ENCODE data around the gene LBH. TPM values are rescaled to one million over a fixed set of nuclear protein-coding genes. Genes with fewer than 3 reads are reported as not detected.

Gene LBH
- total RNA-seq, 1 donor from 2014 or later, result 16.7 TPM

DNA sequence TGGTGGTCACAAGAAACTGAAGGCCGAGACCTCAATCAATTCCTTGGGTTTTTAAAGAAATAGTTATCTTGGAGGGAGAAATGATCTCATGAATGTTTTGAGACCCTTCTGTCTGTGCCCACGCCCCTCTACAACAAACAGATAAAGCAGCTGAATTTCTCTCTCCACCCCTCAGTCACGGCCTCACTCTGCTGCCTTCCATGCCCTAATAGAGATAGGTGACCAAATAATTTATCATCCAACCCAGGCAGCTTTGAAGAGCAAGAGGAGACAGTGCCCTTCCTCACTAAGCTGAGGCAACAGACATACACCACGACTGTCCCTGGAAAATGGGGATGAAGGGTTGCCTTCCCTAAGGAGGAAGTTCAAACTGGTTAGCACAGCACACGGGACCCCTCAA, 71.2 kb downstream of the LBH start:
- no peak for TF ChIP-seq CTCF (conservative IDR thresholded peaks at IDR 0.05)
- Mint-ChIP-seq H3K27me3 (ENCODE audit: low read depth) (no peaks in the 10 kb centered on the region), H3K4me3 (no peak overlapping the region)

DNA sequence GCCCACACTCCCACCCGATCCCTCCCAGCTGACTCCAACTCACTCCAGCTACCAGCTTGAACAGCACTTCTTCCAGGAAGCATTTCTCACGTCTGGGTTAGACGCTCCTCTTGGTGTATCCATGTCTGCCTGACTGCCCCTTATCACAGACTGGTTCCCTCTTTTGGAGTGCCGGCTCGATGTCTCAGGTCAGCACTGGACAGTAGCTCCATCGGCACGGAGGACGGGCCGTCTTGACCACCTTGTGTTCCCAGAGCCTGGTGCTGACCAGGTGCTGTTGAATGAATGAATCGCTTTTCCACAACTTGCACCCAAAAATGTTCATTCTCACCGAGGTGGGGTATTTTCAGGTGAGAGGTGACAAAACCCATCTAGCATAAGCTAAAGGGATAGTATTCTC, 71.8 kb downstream of the LBH start:
- peaks cover 7% of the 10 kb centered on the region for H3K4me1 Mint-ChIP-seq
- TF ChIP-seq CTCF (conservative IDR thresholded peaks at IDR 0.05), result no peak
- no peak for DNase-seq (ENCODE audit: low read depth, low spot score)
- H3K27ac Mint-ChIP-seq (ENCODE audit: unreplicated experiment), result peak overlapping the region; percentile 27
- no peaks in the 10 kb centered on the region for H3K9me3 Mint-ChIP-seq
- no peak overlapping the region for H3K4me3 Mint-ChIP-seq
- H3K36me3 Mint-ChIP-seq (ENCODE audit: low read depth), result no peaks in the 10 kb centered on the region
- no peaks in the 10 kb centered on the region for H3K27me3 Mint-ChIP-seq (ENCODE audit: low read depth)

More for the DNA sequence above, 71.2 kb downstream of the LBH start:
- H3K36me3 Mint-ChIP-seq (ENCODE audit: low read depth), result no peaks in the 10 kb centered on the region
- no peak for DNase-seq (ENCODE audit: low read depth, low spot score)
- H3K9me3 Mint-ChIP-seq, result no peaks in the 10 kb centered on the region
- peak overlapping the region; percentile 27 for H3K27ac Mint-ChIP-seq (ENCODE audit: unreplicated experiment)
- H3K4me1 Mint-ChIP-seq, result peaks cover 7% of the 10 kb centered on the region

GRCh38 chr2:30305235-30305634, 73.9 kb downstream of the LBH start:
- Mint-ChIP-seq H3K36me3 (ENCODE audit: low read depth) (no peaks in the 10 kb centered on the region), H3K27ac (ENCODE audit: unreplicated experiment) (no peak overlapping the region), H3K27me3 (ENCODE audit: low read depth) (no peaks in the 10 kb centered on the region), H3K4me1 (peaks cover 7% of the 10 kb centered on the region), H3K9me3 (no peaks in the 10 kb centered on the region), H3K4me3 (no peak overlapping the region)
- no peak for TF ChIP-seq CTCF (conservative IDR thresholded peaks at IDR 0.05)
- DNase-seq (ENCODE audit: low read depth, low spot score), result no peak

DNA sequence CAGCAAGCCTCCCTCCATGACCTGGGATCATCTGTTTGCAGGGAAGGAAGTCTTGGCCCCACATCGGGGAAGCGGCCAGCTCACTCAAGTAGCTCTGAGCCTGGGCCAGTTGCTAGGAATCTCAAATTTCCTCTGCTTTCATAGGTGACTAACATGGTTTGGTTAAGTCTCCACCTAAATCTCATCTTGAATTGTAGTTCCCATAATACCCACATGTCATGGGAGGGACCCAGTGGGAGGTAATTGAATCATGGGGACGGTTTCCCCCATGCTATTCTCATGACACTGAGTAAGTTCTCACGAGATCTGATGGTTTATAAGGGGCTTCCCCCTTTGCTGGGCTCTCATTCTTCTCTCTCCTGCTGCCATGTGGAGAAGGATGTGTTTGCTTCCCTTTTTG, 75.2 kb downstream of the LBH start:
- no peaks in the 10 kb centered on the region for H3K36me3 Mint-ChIP-seq (ENCODE audit: low read depth)
- no peaks in the 10 kb centered on the region for H3K4me1 Mint-ChIP-seq
- H3K27ac Mint-ChIP-seq (ENCODE audit: unreplicated experiment), result no peak overlapping the region
- H3K4me3 Mint-ChIP-seq, result no peak overlapping the region
- no peak for TF ChIP-seq CTCF (conservative IDR thresholded peaks at IDR 0.05)
- DNase-seq (ENCODE audit: low read depth, low spot score), result no peak
- H3K27me3 Mint-ChIP-seq (ENCODE audit: low read depth), result no peaks in the 10 kb centered on the region
- H3K9me3 Mint-ChIP-seq, result no peaks in the 10 kb centered on the region

DNA sequence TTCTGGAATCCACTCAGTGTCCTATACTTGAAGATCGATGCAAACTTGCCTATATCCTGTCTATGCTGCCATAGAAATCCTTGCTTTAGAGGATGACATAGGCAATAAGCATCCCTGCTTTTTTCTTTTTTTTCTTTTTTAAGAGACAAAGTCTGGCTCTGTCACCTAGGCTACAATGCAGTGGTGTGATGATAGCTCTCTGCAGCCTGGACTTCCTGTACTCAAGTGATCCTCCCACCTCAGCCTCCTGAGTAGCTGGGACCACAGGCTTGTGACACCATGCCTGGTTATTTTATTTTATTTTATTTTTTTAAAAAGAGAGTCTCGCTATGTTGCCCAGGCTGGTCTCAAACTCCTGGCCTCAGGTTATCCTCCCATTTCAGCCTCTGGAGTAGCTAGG, 76.9 kb downstream of the LBH start:
- no peak overlapping the region for H3K4me3 Mint-ChIP-seq
- no peaks in the 10 kb centered on the region for H3K9me3 Mint-ChIP-seq
- no peaks in the 10 kb centered on the region for H3K4me1 Mint-ChIP-seq
- no peaks in the 10 kb centered on the region for H3K27me3 Mint-ChIP-seq (ENCODE audit: low read depth)
- TF ChIP-seq CTCF (conservative IDR thresholded peaks at IDR 0.05), result no peak
- no peaks in the 10 kb centered on the region for H3K36me3 Mint-ChIP-seq (ENCODE audit: low read depth)
- no peak overlapping the region for H3K27ac Mint-ChIP-seq (ENCODE audit: unreplicated experiment)
- no peak for DNase-seq (ENCODE audit: low read depth, low spot score)

Other genes with a start within 250 kb of the LBH start
- gene YPEL5, start 84.5 kb upstream of the LBH start, total RNA-seq, result 25.0 and 25.7 TPM in 2 replicates
- gene LCLAT1, start 215.7 kb downstream of the LBH start, total RNA-seq, result 26.8 and 27.7 TPM in 2 replicates